Measurements from ENCODE around the gene H6PD.
A peak's percentile ranks its signal among the peaks of the same experiment; 100 is the strongest.

The H6PD gene

GRCh38 chr1:9281071-9281827, 46.7 kb downstream of the H6PD start:
- TF ChIP-seq CTCF (IDR thresholded peaks at IDR 0.05; ENCODE audit: low read depth, low read length), result no peak
- H3K9me3 ChIP-seq (ENCODE audit: severe bottlenecking), result peaks cover 9% of the 10 kb centered on the region
- H3K27ac ChIP-seq, result no peak overlapping the region
- H3K27me3 ChIP-seq (ENCODE audit: insufficient read depth, low read depth, severe bottlenecking), result no peaks in the 10 kb centered on the region
- H3K36me3 ChIP-seq, result no peaks in the 10 kb centered on the region
- no peak overlapping the region for H3K4me3 ChIP-seq (ENCODE audit: low read depth, low read length)
- no peak for DNase-seq

- no peak for TF ChIP-seq CTCF (IDR thresholded peaks at IDR 0.05; ENCODE audit: low read depth, low read length)
- Histone ChIP-seq H3K9me3 (ENCODE audit: severe bottlenecking) (peaks cover 9% of the 10 kb centered on the region), H3K27ac (no peak overlapping the region), H3K27me3 (ENCODE audit: insufficient read depth, low read depth, severe bottlenecking) (no peaks in the 10 kb centered on the region), H3K36me3 (no peaks in the 10 kb centered on the region), H3K4me3 (ENCODE audit: low read depth, low read length) (no peak overlapping the region)
- DNase-seq, result no peak
These were observed 47.5 kb downstream of the H6PD start for GRCh38 chr1:9281908-9282695.

- TF ChIP-seq CTCF (IDR thresholded peaks at IDR 0.05; ENCODE audit: low read depth, low read length), result no peak
- no peak for DNase-seq
- Histone ChIP-seq H3K36me3 (no peaks in the 10 kb centered on the region), H3K27ac (no peak overlapping the region), H3K4me3 (ENCODE audit: low read depth, low read length) (no peak overlapping the region), H3K27me3 (ENCODE audit: insufficient read depth, low read depth, severe bottlenecking) (no peaks in the 10 kb centered on the region), H3K9me3 (ENCODE audit: severe bottlenecking) (peaks cover 11% of the 10 kb centered on the region)
These were observed 48.1 kb downstream of the H6PD start for GRCh38 chr1:9282696-9282955.

- DNase-seq, result no peak
- H3K9me3 ChIP-seq (ENCODE audit: severe bottlenecking), result peaks cover 18% of the 10 kb centered on the region
- no peak for TF ChIP-seq CTCF (IDR thresholded peaks at IDR 0.05; ENCODE audit: low read depth, low read length)
- H3K4me3 ChIP-seq (ENCODE audit: low read depth, low read length), result no peak overlapping the region
- no peaks in the 10 kb centered on the region for H3K27me3 ChIP-seq (ENCODE audit: insufficient read depth, low read depth, severe bottlenecking)
- H3K36me3 ChIP-seq, result no peaks in the 10 kb centered on the region
- H3K27ac ChIP-seq, result no peak overlapping the region
These were observed 49.5 kb downstream of the H6PD start for GRCh38 chr1:9284061-9284460.

- no peaks in the 10 kb centered on the region for H3K36me3 ChIP-seq
- H3K27ac ChIP-seq, result peak overlapping the region; percentile 82
These were observed 52.0 kb downstream of the H6PD start for GRCh38 chr1:9286556-9286955.

More at GRCh38 chr1:9286556-9286955, 52.0 kb downstream of the H6PD start:
- Histone ChIP-seq H3K27me3 (ENCODE audit: insufficient read depth, low read depth, severe bottlenecking) (no peaks in the 10 kb centered on the region), H3K9me3 (ENCODE audit: severe bottlenecking) (peaks cover 18% of the 10 kb centered on the region), H3K4me3 (ENCODE audit: low read depth, low read length) (no peak overlapping the region)
- DNase-seq, result no peak
- no peak for TF ChIP-seq CTCF (IDR thresholded peaks at IDR 0.05; ENCODE audit: low read depth, low read length)

Data from WERI-Rb-1 (cell line).